Lung (tissue), 12 donors: ENCODE results near the gene MED23. TPM values are rescaled to one million over a fixed set of nuclear protein-coding genes. Genes with fewer than 3 reads are reported as not detected.

Experiments
- ATAC-seq: fragments of 200-7000 bp; cut with Tn5 transposase; one replicate; pipeline ENCODE4 v1.9.1; 2020; ENCODE audit warnings: moderate number of reproducible peaks; ENCODE audit not compliant: insufficient read depth, low FRiP score
- DNase-seq, 3 donors: peaks; one replicate each; pipeline ENCODE4 v3.0.0-alpha.2; 2013 to 2017
- H3K27ac ChIP-seq, 2 donors: one replicate each; pipeline ENCODE4 v1.5.1; 2013; ENCODE audit warnings: mild to moderate bottlenecking in 2 of 2, moderate library complexity in 2 of 2, control low read depth in 1 of 2, inconsistent platforms in 1 of 2, low read depth in 1 of 2, low read length in 1 of 2
- H3K27me3 ChIP-seq, 3 donors: one replicate each; pipeline ENCODE4 v1.5.1; 2013; ENCODE audit warnings: low read length in 2 of 3; ENCODE audit not compliant: control insufficient read depth in 3 of 3, insufficient read depth in 3 of 3
- H3K36me3 ChIP-seq, 4 donors: one replicate each; pipeline ENCODE4 v1.5.1; 2013; ENCODE audit warnings: low read length in 4 of 4, mild to moderate bottlenecking in 1 of 4, moderate library complexity in 1 of 4; ENCODE audit not compliant: control insufficient read depth in 4 of 4, insufficient read depth in 4 of 4
- H3K4me1 ChIP-seq, 5 donors: one replicate each; pipeline ENCODE4 v1.5.1; 2013; ENCODE audit warnings: low read length in 5 of 5, mild to moderate bottlenecking in 2 of 5, moderate library complexity in 1 of 5; ENCODE audit not compliant: control insufficient read depth in 5 of 5, insufficient read depth in 5 of 5
- H3K4me3 ChIP-seq: one replicate; pipeline ENCODE4 v1.5.1; 2013; ENCODE audit warnings: mild to moderate bottlenecking, control low read depth, moderate library complexity
- H3K9ac ChIP-seq, 2 donors: one replicate each; pipeline ENCODE4 v1.5.1; 2013; ENCODE audit warnings: low read length in 2 of 2, control low read depth in 1 of 2; ENCODE audit not compliant: insufficient read depth in 1 of 2
- H3K9me3 ChIP-seq, 4 donors: one replicate each; pipeline ENCODE4 v1.5.1; 2013; ENCODE audit warnings: low read length in 3 of 4, mild to moderate bottlenecking in 1 of 4, moderate library complexity in 1 of 4; ENCODE audit not compliant: control insufficient read depth in 4 of 4, insufficient read depth in 3 of 4
- WGBS, 2 donors: extraction: QIAGEN DNeasy Blood & Tissue Kit; methylation state at CpG; one replicate each; pipeline ENCODE4 v1.1.7; 2013; 5-methylcytosine and 5-hydroxymethylcytosine counted together
- polyA plus RNA-seq, 2 donors: library from polyadenylated mRNA; stranded (reverse); fragments of 200-250 nt; gene quantifications; one replicate each; pipeline ENCODE4 v1.2.1, GENCODE V29; 2013
- total RNA-seq, 2 donors: library from RNA; depleted of rRNA in 1 of 2; stranded (reverse); fragments of >200 nt in 1 of 2; gene quantifications; one replicate each; pipeline ENCODE4 v1.2.1, GENCODE V29; 2014 to 2021
- TF ChIP-seq, protein P1 (sequence below): IDR thresholded peaks from 2 replicates; pipeline ENCODE4 v1.5.1; 2012; ENCODE audit warnings: mild to moderate bottlenecking; ENCODE audit errors: control extremely low read depth, extremely low read depth
- donor health status: control.
- donor health status: control.
- donor health status: Bipolar disorder and iron deficiency.
- donor health status: healthy.
- donor health status: DM: yes; HTN: yes; CAD: no.

The MED23 gene
- total and polyA plus RNA-seq, 4 donors = 8.7 to 69.0 (median 18.5) TPM

DNA sequence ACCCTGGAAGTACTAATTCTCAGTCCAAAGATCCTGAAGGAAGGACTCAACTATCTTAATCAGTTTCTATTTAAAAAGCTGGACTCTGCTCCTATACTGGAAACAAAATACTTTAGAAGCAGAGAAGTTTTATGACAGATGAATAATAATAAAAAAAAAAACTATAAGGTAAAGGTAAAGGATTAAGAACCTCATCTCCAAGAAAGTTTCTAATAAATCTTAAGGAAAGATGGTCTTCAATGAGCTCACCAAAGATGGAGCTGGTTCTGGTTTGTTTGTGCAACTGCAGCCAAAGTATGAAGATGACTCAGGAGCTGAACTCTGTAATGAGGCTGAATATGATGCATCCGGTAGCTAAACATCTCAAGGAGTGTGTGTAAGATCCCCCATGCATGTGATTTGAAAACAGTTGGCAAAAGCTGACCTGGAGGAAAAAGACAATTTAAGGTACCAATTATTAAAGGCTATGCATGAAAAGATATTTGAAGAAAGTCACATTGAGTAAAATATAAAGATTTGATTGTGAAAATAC lies 25.2 kb downstream of the MED23 start:
- no peak overlapping the region for H3K9ac ChIP-seq
- H3K36me3 ChIP-seq = peaks cover 20 to 49% (median 41%) of the 10 kb centered on the region in 4 donors
- TF ChIP-seq, protein P1, sequence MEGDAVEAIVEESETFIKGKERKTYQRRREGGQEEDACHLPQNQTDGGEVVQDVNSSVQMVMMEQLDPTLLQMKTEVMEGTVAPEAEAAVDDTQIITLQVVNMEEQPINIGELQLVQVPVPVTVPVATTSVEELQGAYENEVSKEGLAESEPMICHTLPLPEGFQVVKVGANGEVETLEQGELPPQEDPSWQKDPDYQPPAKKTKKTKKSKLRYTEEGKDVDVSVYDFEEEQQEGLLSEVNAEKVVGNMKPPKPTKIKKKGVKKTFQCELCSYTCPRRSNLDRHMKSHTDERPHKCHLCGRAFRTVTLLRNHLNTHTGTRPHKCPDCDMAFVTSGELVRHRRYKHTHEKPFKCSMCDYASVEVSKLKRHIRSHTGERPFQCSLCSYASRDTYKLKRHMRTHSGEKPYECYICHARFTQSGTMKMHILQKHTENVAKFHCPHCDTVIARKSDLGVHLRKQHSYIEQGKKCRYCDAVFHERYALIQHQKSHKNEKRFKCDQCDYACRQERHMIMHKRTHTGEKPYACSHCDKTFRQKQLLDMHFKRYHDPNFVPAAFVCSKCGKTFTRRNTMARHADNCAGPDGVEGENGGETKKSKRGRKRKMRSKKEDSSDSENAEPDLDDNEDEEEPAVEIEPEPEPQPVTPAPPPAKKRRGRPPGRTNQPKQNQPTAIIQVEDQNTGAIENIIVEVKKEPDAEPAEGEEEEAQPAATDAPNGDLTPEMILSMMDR = no peak
- no peaks in the 10 kb centered on the region for H3K9me3 ChIP-seq
- 88 to 100% methylated on average over 1 of the region's 1 CpG for WGBS, 2 donors
- no peak for ATAC-seq
- H3K27ac ChIP-seq = no peak overlapping the region
- no peaks in the 10 kb centered on the region for H3K4me1 ChIP-seq
- no peak overlapping the region for H3K4me3 ChIP-seq
- H3K27me3 ChIP-seq = no peaks in the 10 kb centered on the region
- no peak for DNase-seq

DNA sequence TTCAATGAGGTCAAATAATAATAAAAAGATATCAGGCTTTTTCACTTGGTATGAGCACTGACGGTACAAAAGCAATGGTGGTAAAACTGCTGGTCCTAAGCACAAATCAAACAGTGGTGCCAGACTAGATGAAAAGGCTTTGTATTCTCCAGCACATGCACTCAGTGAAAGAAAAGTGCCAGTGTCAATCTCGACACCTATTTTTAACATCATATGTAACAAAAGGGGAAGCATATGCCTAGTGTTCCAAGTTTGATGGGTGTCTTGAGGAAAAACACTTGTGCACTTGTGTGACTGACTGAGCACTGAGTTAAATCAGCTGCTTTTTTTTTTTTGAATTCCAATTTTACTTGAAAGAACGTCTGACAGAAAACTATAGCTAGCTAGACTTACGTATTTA lies 27.3 kb downstream of the MED23 start:
- TF ChIP-seq, protein P1 = no peak
- ATAC-seq (no peak), DNase-seq (no peak)
- H3K27ac ChIP-seq = no peak overlapping the region
- H3K36me3 ChIP-seq = peaks cover 20 to 50% (median 42%) of the 10 kb centered on the region in 4 donors
- H3K9me3 ChIP-seq = no peaks in the 10 kb centered on the region
- no peaks in the 10 kb centered on the region for H3K27me3 ChIP-seq
- no peak overlapping the region for H3K4me3 ChIP-seq
- no peaks in the 10 kb centered on the region for H3K4me1 ChIP-seq
- WGBS, 2 donors = 89 to 90% methylated on average over 4 of the region's 4 CpGs
- no peak overlapping the region for H3K9ac ChIP-seq

DNA sequence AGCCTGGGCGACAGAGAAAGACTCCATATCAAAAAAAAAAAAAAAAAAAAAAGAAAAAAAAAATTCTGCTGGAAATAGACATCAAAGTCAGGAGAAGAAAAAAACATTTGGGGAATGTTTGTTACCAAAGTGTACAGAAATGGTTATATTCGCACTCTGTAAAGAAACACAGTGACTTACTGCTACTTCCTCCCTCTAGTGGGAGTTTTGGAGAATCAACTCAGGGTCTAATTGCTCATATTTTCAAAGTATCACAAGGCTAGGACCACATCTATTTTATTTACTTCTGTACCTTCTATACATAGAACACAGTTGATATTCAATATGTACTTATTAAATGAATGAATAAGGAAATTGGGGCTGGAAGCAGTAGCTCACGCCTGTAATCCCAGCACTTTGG lies 30.6 kb downstream of the MED23 start:
- H3K27ac ChIP-seq = no peak overlapping the region
- peaks cover 24 to 54% (median 44%) of the 10 kb centered on the region in 4 donors for H3K36me3 ChIP-seq
- TF ChIP-seq, protein P1 = no peak
- H3K27me3 ChIP-seq = no peaks in the 10 kb centered on the region
- 96 to 98% methylated on average over 3 of the region's 3 CpGs for WGBS, 2 donors
- no peaks in the 10 kb centered on the region for H3K9me3 ChIP-seq
- H3K9ac ChIP-seq = no peak overlapping the region
- no peaks in the 10 kb centered on the region for H3K4me1 ChIP-seq
- no peak overlapping the region for H3K4me3 ChIP-seq
- DNase-seq (peak in 1 of 3 donors; percentile 10), ATAC-seq (no peak)

DNA sequence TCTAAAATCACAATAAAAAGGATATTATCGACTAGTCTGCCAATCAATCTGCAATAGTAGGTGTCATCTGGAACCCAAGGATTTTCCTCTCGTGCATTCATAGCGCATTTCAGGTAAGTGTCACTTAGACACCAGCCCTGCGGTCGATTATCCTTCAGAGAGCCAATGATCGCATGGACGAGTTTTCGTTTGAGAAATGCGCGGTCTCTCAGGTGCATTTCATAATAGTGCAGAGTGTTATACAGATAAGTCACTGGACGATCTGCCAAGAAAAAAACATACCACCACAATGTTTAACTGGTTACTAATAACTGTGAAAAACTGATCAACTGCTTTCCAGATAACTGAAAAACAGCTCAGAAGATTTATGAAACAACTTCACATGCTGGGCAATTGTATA lies 34.0 kb downstream of the MED23 start:
- no peak overlapping the region for H3K27ac ChIP-seq
- H3K4me1 ChIP-seq = no peaks in the 10 kb centered on the region
- TF ChIP-seq, protein P1 = no peak
- no peaks in the 10 kb centered on the region for H3K27me3 ChIP-seq
- no peaks in the 10 kb centered on the region for H3K9me3 ChIP-seq
- WGBS, 2 donors = 97% methylated on average over 11 of the region's 11 CpGs
- H3K9ac ChIP-seq = no peak overlapping the region
- H3K36me3 ChIP-seq = peaks cover 27 to 58% (median 43%) of the 10 kb centered on the region in 4 donors
- DNase-seq (no peak), ATAC-seq (no peak)
- no peak overlapping the region for H3K4me3 ChIP-seq
